ENCODE measurements around the gene ANKRD10.

The ANKRD10 gene

GRCh38 chr13:110897014-110897413 is 17.9 kb downstream of the ANKRD10 start:
- no peaks in the 10 kb centered on the region for H3K27me3 ChIP-seq (ENCODE audit: insufficient read depth, low read length)
- no peak overlapping the region for H3K27ac ChIP-seq (ENCODE audit: low read depth, low read length)
- H3K36me3 ChIP-seq (ENCODE audit: insufficient read depth, low read length): peaks cover 16% of the 10 kb centered on the region
- H3K4me1 ChIP-seq (ENCODE audit: control insufficient read depth, insufficient read depth, low read length, unreplicated experiment): no peaks in the 10 kb centered on the region
- H2AFZ ChIP-seq (ENCODE audit: low read length, unreplicated experiment): no peak overlapping the region
- no peaks in the 10 kb centered on the region for H3K79me2 ChIP-seq (ENCODE audit: control insufficient read depth, insufficient read depth, low read length, unreplicated experiment)
- no peak overlapping the region for H3K4me3 ChIP-seq (ENCODE audit: low read depth, low read length)

GRCh38 chr13:110894086-110894485 is 20.8 kb downstream of the ANKRD10 start:
- no peaks in the 10 kb centered on the region for H3K27me3 ChIP-seq (ENCODE audit: insufficient read depth, low read length)
- peaks cover 14% of the 10 kb centered on the region for H3K36me3 ChIP-seq (ENCODE audit: insufficient read depth, low read length)
- H2AFZ ChIP-seq (ENCODE audit: low read length, unreplicated experiment): no peak overlapping the region
- H3K27ac ChIP-seq (ENCODE audit: low read depth, low read length): no peak overlapping the region
- no peaks in the 10 kb centered on the region for H3K4me1 ChIP-seq (ENCODE audit: control insufficient read depth, insufficient read depth, low read length, unreplicated experiment)
- no peak overlapping the region for H3K4me3 ChIP-seq (ENCODE audit: low read depth, low read length)
- H3K79me2 ChIP-seq (ENCODE audit: control insufficient read depth, insufficient read depth, low read length, unreplicated experiment): no peaks in the 10 kb centered on the region

- H2AFZ ChIP-seq (ENCODE audit: low read length, unreplicated experiment): no peak overlapping the region
- H3K27ac ChIP-seq (ENCODE audit: low read depth, low read length): no peak overlapping the region
- H3K4me3 ChIP-seq (ENCODE audit: low read depth, low read length): no peak overlapping the region
- H3K4me1 ChIP-seq (ENCODE audit: control insufficient read depth, insufficient read depth, low read length, unreplicated experiment): no peaks in the 10 kb centered on the region
- H3K79me2 ChIP-seq (ENCODE audit: control insufficient read depth, insufficient read depth, low read length, unreplicated experiment): no peaks in the 10 kb centered on the region
- H3K36me3 ChIP-seq (ENCODE audit: insufficient read depth, low read length): peaks cover 12% of the 10 kb centered on the region
- H3K27me3 ChIP-seq (ENCODE audit: insufficient read depth, low read length): no peaks in the 10 kb centered on the region
Observed at GRCh38 chr13:110893571-110893970, 21.3 kb downstream of the ANKRD10 start.

GRCh38 chr13:110890279-110891165 is 24.3 kb downstream of the ANKRD10 start:
- H2AFZ ChIP-seq (ENCODE audit: low read length, unreplicated experiment): no peak overlapping the region
- H3K4me3 ChIP-seq (ENCODE audit: low read depth, low read length): no peak overlapping the region
- peaks cover 12% of the 10 kb centered on the region for H3K36me3 ChIP-seq (ENCODE audit: insufficient read depth, low read length)
- no peaks in the 10 kb centered on the region for H3K79me2 ChIP-seq (ENCODE audit: control insufficient read depth, insufficient read depth, low read length, unreplicated experiment)
- no peaks in the 10 kb centered on the region for H3K27me3 ChIP-seq (ENCODE audit: insufficient read depth, low read length)
- no peaks in the 10 kb centered on the region for H3K4me1 ChIP-seq (ENCODE audit: control insufficient read depth, insufficient read depth, low read length, unreplicated experiment)
- no peak overlapping the region for H3K27ac ChIP-seq (ENCODE audit: low read depth, low read length)

- Histone ChIP-seq H3K27ac (ENCODE audit: low read depth, low read length) (no peak overlapping the region), H2AFZ (ENCODE audit: low read length, unreplicated experiment) (no peak overlapping the region), H3K79me2 (ENCODE audit: control insufficient read depth, insufficient read depth, low read length, unreplicated experiment) (no peaks in the 10 kb centered on the region), H3K27me3 (ENCODE audit: insufficient read depth, low read length) (no peaks in the 10 kb centered on the region), H3K4me1 (ENCODE audit: control insufficient read depth, insufficient read depth, low read length, unreplicated experiment) (no peaks in the 10 kb centered on the region), H3K4me3 (ENCODE audit: low read depth, low read length) (no peak overlapping the region), H3K36me3 (ENCODE audit: insufficient read depth, low read length) (peaks cover 4% of the 10 kb centered on the region; the same call in 1 of the 2 replicates)
Observed at GRCh38 chr13:110888390-110888789, 26.5 kb downstream of the ANKRD10 start.

GRCh38 chr13:110887597-110888333 is 27.1 kb downstream of the ANKRD10 start:
- Histone ChIP-seq H3K79me2 (ENCODE audit: control insufficient read depth, insufficient read depth, low read length, unreplicated experiment) (no peaks in the 10 kb centered on the region), H3K4me3 (ENCODE audit: low read depth, low read length) (no peak overlapping the region), H3K27ac (ENCODE audit: low read depth, low read length) (no peak overlapping the region), H3K36me3 (ENCODE audit: insufficient read depth, low read length) (peaks cover 2% of the 10 kb centered on the region; the same call in 1 of the 2 replicates), H3K4me1 (ENCODE audit: control insufficient read depth, insufficient read depth, low read length, unreplicated experiment) (no peaks in the 10 kb centered on the region), H2AFZ (ENCODE audit: low read length, unreplicated experiment) (no peak overlapping the region), H3K27me3 (ENCODE audit: insufficient read depth, low read length) (no peaks in the 10 kb centered on the region)

- Histone ChIP-seq H3K4me1 (ENCODE audit: control insufficient read depth, insufficient read depth, low read length, unreplicated experiment) (no peaks in the 10 kb centered on the region), H2AFZ (ENCODE audit: low read length, unreplicated experiment) (no peak overlapping the region), H3K27ac (ENCODE audit: low read depth, low read length) (no peak overlapping the region), H3K27me3 (ENCODE audit: insufficient read depth, low read length) (no peaks in the 10 kb centered on the region), H3K79me2 (ENCODE audit: control insufficient read depth, insufficient read depth, low read length, unreplicated experiment) (no peaks in the 10 kb centered on the region), H3K36me3 (ENCODE audit: insufficient read depth, low read length) (no peaks in the 10 kb centered on the region), H3K4me3 (ENCODE audit: low read depth, low read length) (no peak overlapping the region)
Observed at GRCh38 chr13:110886870-110887596, 27.8 kb downstream of the ANKRD10 start.

GRCh38 chr13:110885966-110886869 is 28.7 kb downstream of the ANKRD10 start:
- no peaks in the 10 kb centered on the region for H3K79me2 ChIP-seq (ENCODE audit: control insufficient read depth, insufficient read depth, low read length, unreplicated experiment)
- H3K27me3 ChIP-seq (ENCODE audit: insufficient read depth, low read length): no peaks in the 10 kb centered on the region
- no peak overlapping the region for H2AFZ ChIP-seq (ENCODE audit: low read length, unreplicated experiment)
- no peaks in the 10 kb centered on the region for H3K4me1 ChIP-seq (ENCODE audit: control insufficient read depth, insufficient read depth, low read length, unreplicated experiment)
- H3K27ac ChIP-seq (ENCODE audit: low read depth, low read length): no peak overlapping the region
- no peaks in the 10 kb centered on the region for H3K36me3 ChIP-seq (ENCODE audit: insufficient read depth, low read length)
- no peak overlapping the region for H3K4me3 ChIP-seq (ENCODE audit: low read depth, low read length)

GRCh38 chr13:110885516-110885915 is 29.4 kb downstream of the ANKRD10 start:
- Histone ChIP-seq H2AFZ (ENCODE audit: low read length, unreplicated experiment) (no peak overlapping the region), H3K36me3 (ENCODE audit: insufficient read depth, low read length) (no peaks in the 10 kb centered on the region), H3K27ac (ENCODE audit: low read depth, low read length) (no peak overlapping the region), H3K27me3 (ENCODE audit: insufficient read depth, low read length) (no peaks in the 10 kb centered on the region), H3K79me2 (ENCODE audit: control insufficient read depth, insufficient read depth, low read length, unreplicated experiment) (no peaks in the 10 kb centered on the region), H3K4me1 (ENCODE audit: control insufficient read depth, insufficient read depth, low read length, unreplicated experiment) (no peaks in the 10 kb centered on the region), H3K4me3 (ENCODE audit: low read depth, low read length) (no peak overlapping the region)

- H3K27ac ChIP-seq (ENCODE audit: low read depth, low read length): no peak overlapping the region
- no peak overlapping the region for H3K4me3 ChIP-seq (ENCODE audit: low read depth, low read length)
- no peaks in the 10 kb centered on the region for H3K4me1 ChIP-seq (ENCODE audit: control insufficient read depth, insufficient read depth, low read length, unreplicated experiment)
- H3K27me3 ChIP-seq (ENCODE audit: insufficient read depth, low read length): no peaks in the 10 kb centered on the region
- no peaks in the 10 kb centered on the region for H3K79me2 ChIP-seq (ENCODE audit: control insufficient read depth, insufficient read depth, low read length, unreplicated experiment)
- no peak overlapping the region for H2AFZ ChIP-seq (ENCODE audit: low read length, unreplicated experiment)
- no peaks in the 10 kb centered on the region for H3K36me3 ChIP-seq (ENCODE audit: insufficient read depth, low read length)
Observed at GRCh38 chr13:110884517-110884916, 30.4 kb downstream of the ANKRD10 start.
